Measurements from ENCODE around the gene RNF220.

Gene RNF220

GRCh38 chr1:44412601-44413000 lies 7.5 kb downstream of the RNF220 start:
- DNase-seq, result no peak
- Mint-ChIP-seq H3K4me3 (no peak overlapping the region), H3K36me3 (ENCODE audit: insufficient read depth) (peaks cover 13% of the 10 kb centered on the region), H3K4me1 (ENCODE audit: low read depth in 2 of 2) (peaks cover 0 to 13% of the 10 kb centered on the region in 2 donors), H3K27me3 (no peaks in the 10 kb centered on the region), H3K27ac (no peak overlapping the region), H3K9me3 (no peaks in the 10 kb centered on the region)
- ATAC-seq (replicated peaks), result no peak

- Mint-ChIP-seq H3K4me1 (ENCODE audit: low read depth in 2 of 2) (peaks cover 0 to 8% of the 10 kb centered on the region in 2 donors), H3K27ac (no peak overlapping the region)
- ATAC-seq (replicated peaks), result no peak
Observed at GRCh38 chr1:44413740-44414139, 8.7 kb downstream of the RNF220 start.

GRCh38 chr1:44415013-44415412 lies 10.0 kb downstream of the RNF220 start:
- Mint-ChIP-seq H3K9me3 (no peaks in the 10 kb centered on the region), H3K4me1 (ENCODE audit: low read depth in 2 of 2) (peaks cover 0 to 1% of the 10 kb centered on the region in 2 donors), H3K36me3 (ENCODE audit: insufficient read depth) (no peaks in the 10 kb centered on the region), H3K27me3 (peaks cover 7 to 9% of the 10 kb centered on the region in 2 donors), H3K4me3 (no peak overlapping the region), H3K27ac (no peak overlapping the region)
- DNase-seq (no peak), ATAC-seq (replicated peaks) (no peak)

More at GRCh38 chr1:44413740-44414139, 8.7 kb downstream of the RNF220 start:
- Mint-ChIP-seq H3K27me3 (no peaks in the 10 kb centered on the region), H3K4me3 (no peak overlapping the region), H3K36me3 (ENCODE audit: insufficient read depth) (peaks cover 4% of the 10 kb centered on the region), H3K9me3 (no peaks in the 10 kb centered on the region)
- DNase-seq, result no peak

DNA sequence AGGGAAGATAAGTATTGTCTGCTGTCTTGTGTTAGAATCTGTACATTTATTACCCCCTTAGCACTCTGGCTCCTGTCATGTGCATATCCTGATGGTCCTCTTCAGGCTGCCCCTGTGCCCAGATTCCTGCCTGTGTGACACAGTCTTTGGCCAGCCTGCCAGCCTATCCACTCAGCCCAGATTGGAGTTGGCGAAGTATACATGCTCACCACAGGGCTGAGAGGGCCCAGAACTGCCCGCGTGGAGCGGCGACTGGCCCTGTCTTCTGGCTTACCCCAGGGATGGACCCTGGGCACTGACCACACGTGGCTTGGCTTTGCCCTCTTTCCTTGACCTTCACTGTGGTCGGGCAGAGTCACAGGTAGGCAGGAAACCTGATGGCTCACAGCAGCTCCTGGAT lies 11.4 kb downstream of the RNF220 start:
- Mint-ChIP-seq H3K9me3 (no peaks in the 10 kb centered on the region), H3K27me3 (peaks cover 19 to 21% of the 10 kb centered on the region in 2 donors)
- no peak for ATAC-seq (replicated peaks)

GRCh38 chr1:44417351-44418021 lies 12.4 kb downstream of the RNF220 start:
- Mint-ChIP-seq H3K9me3 (no peaks in the 10 kb centered on the region), H3K4me3 (peak overlapping the region; percentile 37 to 48), H3K27ac (no peak overlapping the region), H3K27me3 (peaks cover 19 to 31% of the 10 kb centered on the region in 2 donors), H3K36me3 (ENCODE audit: insufficient read depth) (no peaks in the 10 kb centered on the region), H3K4me1 (ENCODE audit: low read depth in 2 of 2) (peaks cover 0 to 1% of the 10 kb centered on the region in 2 donors)
- ATAC-seq (replicated peaks) (peak; percentile 31), DNase-seq (no peak)

More for the DNA sequence above, 11.4 kb downstream of the RNF220 start:
- Mint-ChIP-seq H3K27ac (no peak overlapping the region), H3K4me1 (ENCODE audit: low read depth in 2 of 2) (peaks cover 0 to 1% of the 10 kb centered on the region in 2 donors), H3K36me3 (ENCODE audit: insufficient read depth) (no peaks in the 10 kb centered on the region), H3K4me3 (no peak overlapping the region)
- DNase-seq, result no peak

GRCh38 chr1:44418022-44418673 lies 13.1 kb downstream of the RNF220 start:
- Mint-ChIP-seq H3K27me3 (peaks cover 19 to 38% of the 10 kb centered on the region in 2 donors), H3K36me3 (ENCODE audit: insufficient read depth) (no peaks in the 10 kb centered on the region), H3K4me1 (ENCODE audit: low read depth in 2 of 2) (peaks cover 0 to 1% of the 10 kb centered on the region in 2 donors), H3K27ac (no peak overlapping the region), H3K9me3 (no peaks in the 10 kb centered on the region), H3K4me3 (peak overlapping the region; percentile 46 to 48)
- no peak for DNase-seq
- peak; percentile 52 for ATAC-seq (replicated peaks)

GRCh38 chr1:44419901-44420300 lies 14.8 kb downstream of the RNF220 start:
- no peaks in the 10 kb centered on the region for H3K9me3 Mint-ChIP-seq
- no peak for ATAC-seq (replicated peaks)

GRCh38 chr1:44420535-44420934 lies 15.5 kb downstream of the RNF220 start:
- H3K27ac Mint-ChIP-seq, result no peak overlapping the region
- H3K36me3 Mint-ChIP-seq (ENCODE audit: insufficient read depth), result no peaks in the 10 kb centered on the region
- no peaks in the 10 kb centered on the region for H3K9me3 Mint-ChIP-seq
- H3K27me3 Mint-ChIP-seq, result peaks cover 39 to 62% of the 10 kb centered on the region in 2 donors
- H3K4me3 Mint-ChIP-seq, result no peak overlapping the region
- no peak for DNase-seq
- H3K4me1 Mint-ChIP-seq (ENCODE audit: low read depth in 2 of 2), result peaks cover 0 to 5% of the 10 kb centered on the region in 2 donors
- ATAC-seq (replicated peaks), result no peak

More at GRCh38 chr1:44419901-44420300, 14.8 kb downstream of the RNF220 start:
- Mint-ChIP-seq H3K27ac (no peak overlapping the region), H3K4me1 (ENCODE audit: low read depth in 2 of 2) (peaks cover 0 to 5% of the 10 kb centered on the region in 2 donors), H3K36me3 (ENCODE audit: insufficient read depth) (no peaks in the 10 kb centered on the region), H3K4me3 (no peak overlapping the region), H3K27me3 (peaks cover 33 to 56% of the 10 kb centered on the region in 2 donors)
- DNase-seq, result no peak

- H3K27ac Mint-ChIP-seq, result no peak overlapping the region
- H3K36me3 Mint-ChIP-seq (ENCODE audit: insufficient read depth), result no peaks in the 10 kb centered on the region
- H3K9me3 Mint-ChIP-seq, result no peaks in the 10 kb centered on the region
- ATAC-seq (replicated peaks) (no peak), DNase-seq (no peak)
- peaks cover 0 to 5% of the 10 kb centered on the region in 2 donors for H3K4me1 Mint-ChIP-seq (ENCODE audit: low read depth in 2 of 2)
- peaks cover 47 to 71% of the 10 kb centered on the region in 2 donors for H3K27me3 Mint-ChIP-seq
- no peak overlapping the region for H3K4me3 Mint-ChIP-seq
Observed at GRCh38 chr1:44421446-44421884, 16.4 kb downstream of the RNF220 start.

DNA sequence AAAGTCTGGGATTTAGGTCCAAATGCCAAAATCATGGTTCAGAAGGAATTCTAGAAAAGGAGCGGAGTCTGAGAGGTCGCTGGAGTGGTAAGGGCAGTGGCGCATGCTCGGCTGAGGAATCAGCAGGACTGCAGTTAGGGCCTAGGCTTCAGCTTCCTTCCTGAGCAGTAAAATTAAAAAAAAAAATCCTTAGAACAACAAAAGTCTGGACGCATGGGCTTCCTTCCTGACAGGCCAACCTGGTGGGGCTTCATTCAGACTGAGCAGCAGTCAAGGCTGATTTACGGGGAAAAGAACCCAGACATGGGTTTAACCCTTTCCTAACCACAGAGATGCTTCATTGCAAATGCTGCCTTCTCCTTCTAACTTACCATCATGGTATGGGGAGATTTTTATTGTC lies 17.1 kb downstream of the RNF220 start:
- Mint-ChIP-seq H3K27ac (no peak overlapping the region), H3K27me3 (peaks cover 54 to 78% of the 10 kb centered on the region in 2 donors)
- no peak for ATAC-seq (replicated peaks)

GRCh38 chr1:44423591-44424537 lies 18.8 kb downstream of the RNF220 start:
- Mint-ChIP-seq H3K27me3 (peaks cover 67 to 95% of the 10 kb centered on the region in 2 donors), H3K27ac (no peak overlapping the region), H3K36me3 (ENCODE audit: insufficient read depth) (no peaks in the 10 kb centered on the region), H3K4me3 (no peak overlapping the region), H3K4me1 (ENCODE audit: low read depth in 2 of 2) (peaks cover 0 to 4% of the 10 kb centered on the region in 2 donors), H3K9me3 (no peaks in the 10 kb centered on the region)
- ATAC-seq (replicated peaks), result no peak
- DNase-seq, result no peak

More for the DNA sequence above, 17.1 kb downstream of the RNF220 start:
- no peak for DNase-seq
- H3K4me1 Mint-ChIP-seq (ENCODE audit: low read depth in 2 of 2), result peaks cover 0 to 5% of the 10 kb centered on the region in 2 donors
- H3K36me3 Mint-ChIP-seq (ENCODE audit: insufficient read depth), result no peaks in the 10 kb centered on the region
- H3K9me3 Mint-ChIP-seq, result no peaks in the 10 kb centered on the region
- H3K4me3 Mint-ChIP-seq, result no peak overlapping the region

GRCh38 chr1:44424747-44425146 lies 19.7 kb downstream of the RNF220 start:
- Mint-ChIP-seq H3K4me3 (no peak overlapping the region), H3K27ac (no peak overlapping the region), H3K36me3 (ENCODE audit: insufficient read depth) (no peaks in the 10 kb centered on the region), H3K27me3 (peaks cover 67 to 100% of the 10 kb centered on the region in 2 donors), H3K4me1 (ENCODE audit: low read depth in 2 of 2) (peaks cover 0 to 4% of the 10 kb centered on the region in 2 donors), H3K9me3 (no peaks in the 10 kb centered on the region)
- ATAC-seq (replicated peaks), result no peak
- DNase-seq, result no peak

All from effector memory CD8-positive, alpha-beta T cell (primary cell).